IPS DF 6.9 (cell line): Measurements from ENCODE around the gene C6orf47.

Experiments used
- DNase-seq: peaks from one replicate; pipeline ENCODE4 v3.0.0-alpha.2; 2013; ENCODE audit warnings: low read depth, low spot score
- H3K27ac ChIP-seq: one replicate; pipeline ENCODE4 v1.5.1; 2013; ENCODE audit warnings: low read length, control low read depth
- H3K27me3 ChIP-seq: 2 replicates; pipeline ENCODE4 v1.6.1; 2013; ENCODE audit warnings: mild to moderate bottlenecking, low read length; ENCODE audit not compliant: control insufficient read depth, insufficient read depth
- H3K36me3 ChIP-seq: 2 replicates; pipeline ENCODE4 v1.6.1; 2013; ENCODE audit warnings: low read length; ENCODE audit not compliant: control insufficient read depth, insufficient read depth
- H3K4me1 ChIP-seq: 2 replicates; pipeline ENCODE4 v1.6.1; 2013; ENCODE audit warnings: low read length; ENCODE audit not compliant: control insufficient read depth, insufficient read depth
- H3K4me3 ChIP-seq: 2 replicates; pipeline ENCODE4 v1.5.1; 2013; ENCODE audit warnings: mild to moderate bottlenecking, low read length
- H3K9me3 ChIP-seq: 2 replicates; pipeline ENCODE4 v1.6.1; 2013; ENCODE audit warnings: low read length, inconsistent platforms; ENCODE audit not compliant: control insufficient read depth, insufficient read depth
- WGBS: extraction: QIAGEN DNeasy Blood & Tissue Kit; methylation state at CpG from one replicate; pipeline ENCODE4 v1.1.7; 2013; ENCODE audit warnings: mixed read lengths, missing lambda C conversion rate; ENCODE audit not compliant: insufficient read length, insufficient coverage; 5-methylcytosine and 5-hydroxymethylcytosine counted together

C6orf47 gene

DNA sequence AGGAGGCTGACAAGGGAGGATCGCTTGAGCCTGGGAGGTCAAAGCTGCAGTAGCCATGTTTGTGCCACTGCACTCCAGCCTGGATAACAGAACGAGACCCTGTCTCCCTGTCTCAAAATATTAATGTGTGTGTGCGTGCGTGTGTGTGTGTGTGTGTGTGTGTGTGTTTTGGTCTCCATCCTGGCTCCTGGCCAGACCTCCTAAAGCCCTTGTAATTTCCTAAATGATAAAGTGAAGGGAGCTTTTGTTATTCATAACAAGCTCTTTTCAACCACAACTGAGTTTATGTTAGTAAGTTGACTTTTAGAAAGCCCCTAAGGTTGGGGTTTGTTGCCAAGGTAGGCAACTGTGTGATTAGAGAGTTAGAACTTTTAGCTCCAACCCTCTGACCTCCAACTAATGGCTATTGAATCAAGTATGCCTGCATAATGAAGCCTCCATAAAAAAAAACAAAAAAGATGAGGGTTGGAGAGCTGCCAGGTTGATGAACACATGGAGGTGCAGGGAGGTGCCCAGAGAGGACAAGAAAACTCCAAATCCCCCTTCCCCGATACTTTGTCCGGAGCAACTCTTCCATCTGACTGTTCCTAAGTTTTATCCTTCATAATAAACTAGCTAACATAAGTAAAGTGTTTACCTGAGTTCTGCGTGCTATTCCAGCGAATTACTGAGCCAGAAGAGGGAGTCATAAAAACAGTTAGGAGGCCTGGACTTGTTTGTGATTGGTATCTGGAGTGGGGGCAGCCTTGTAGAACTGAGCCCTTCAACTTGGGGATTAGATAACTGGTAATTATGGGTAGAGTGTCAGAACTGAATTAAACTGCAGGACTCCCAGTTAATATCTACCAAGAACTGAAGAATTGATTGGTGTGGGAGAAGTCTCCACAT, 50.8 kb downstream of the C6orf47 start:
- no peaks in the 10 kb centered on the region for H3K27me3 ChIP-seq
- no peaks in the 10 kb centered on the region for H3K9me3 ChIP-seq
- H3K27ac ChIP-seq = no peak overlapping the region
- no peak overlapping the region for H3K4me3 ChIP-seq
- H3K36me3 ChIP-seq = no peaks in the 10 kb centered on the region
- WGBS = no CpG with 5 or more reads among the region's 8 CpGs
- no peak for DNase-seq
- H3K4me1 ChIP-seq = no peaks in the 10 kb centered on the region
